Vagina (tissue), 2 donors: Measurements from ENCODE around the gene YARS1.

Experiments used
- POLR2AphosphoS5 ChIP-seq, 2 donors: sonication (generic); formaldehyde crosslinking; IDR thresholded peaks; one replicate each; pipeline ENCODE4 v1.9.0; 2017; ENCODE audit warnings: antibody characterized with exemption in 2 of 2, mild to moderate bottlenecking in 2 of 2, low read depth in 1 of 2; ENCODE audit not compliant: insufficient read depth in 1 of 2
- TF ChIP-seq, protein P1 (sequence below), 3 experiments: fragments of 450-650 bp in 2 of 3; fragments of 200-600 bp in 1 of 3; sonication (generic) in 1 of 3; IDR thresholded peaks; one replicate each; pipeline ENCODE4 v1.5.1; 2017 to 2019; ENCODE audit warnings: antibody characterized with exemption in 3 of 3, mild to moderate bottlenecking in 2 of 3, moderate library complexity in 2 of 3

GRCh38 chr1:32791881-32792280 lies 25.3 kb downstream of the YARS1 start:
- TF ChIP-seq, protein P1, sequence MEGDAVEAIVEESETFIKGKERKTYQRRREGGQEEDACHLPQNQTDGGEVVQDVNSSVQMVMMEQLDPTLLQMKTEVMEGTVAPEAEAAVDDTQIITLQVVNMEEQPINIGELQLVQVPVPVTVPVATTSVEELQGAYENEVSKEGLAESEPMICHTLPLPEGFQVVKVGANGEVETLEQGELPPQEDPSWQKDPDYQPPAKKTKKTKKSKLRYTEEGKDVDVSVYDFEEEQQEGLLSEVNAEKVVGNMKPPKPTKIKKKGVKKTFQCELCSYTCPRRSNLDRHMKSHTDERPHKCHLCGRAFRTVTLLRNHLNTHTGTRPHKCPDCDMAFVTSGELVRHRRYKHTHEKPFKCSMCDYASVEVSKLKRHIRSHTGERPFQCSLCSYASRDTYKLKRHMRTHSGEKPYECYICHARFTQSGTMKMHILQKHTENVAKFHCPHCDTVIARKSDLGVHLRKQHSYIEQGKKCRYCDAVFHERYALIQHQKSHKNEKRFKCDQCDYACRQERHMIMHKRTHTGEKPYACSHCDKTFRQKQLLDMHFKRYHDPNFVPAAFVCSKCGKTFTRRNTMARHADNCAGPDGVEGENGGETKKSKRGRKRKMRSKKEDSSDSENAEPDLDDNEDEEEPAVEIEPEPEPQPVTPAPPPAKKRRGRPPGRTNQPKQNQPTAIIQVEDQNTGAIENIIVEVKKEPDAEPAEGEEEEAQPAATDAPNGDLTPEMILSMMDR (IDR thresholded peaks at IDR 0.05): no peak
- TF ChIP-seq POLR2AphosphoS5 (IDR thresholded peaks at IDR 0.05; ENCODE audit: insufficient read depth in 1 of 2, low read depth in 1 of 2): no peak
